GM19463 (cell line): ENCODE data around the gene PLA2R1.
"Not testable (repeated sequence)": the region's sequence is repeated elsewhere in the genome, so short reads cannot be mapped to it uniquely, and the experiment has no call there.

Experiments
- ATAC-seq: cut with Tn5 transposase; IDR thresholded peaks from one replicate; pipeline ENCODE4 v1.9.1; 2021; ENCODE audit warnings: mild to moderate bottlenecking, moderate library complexity; ENCODE audit not compliant: unreplicated experiment

PLA2R1 gene

DNA sequence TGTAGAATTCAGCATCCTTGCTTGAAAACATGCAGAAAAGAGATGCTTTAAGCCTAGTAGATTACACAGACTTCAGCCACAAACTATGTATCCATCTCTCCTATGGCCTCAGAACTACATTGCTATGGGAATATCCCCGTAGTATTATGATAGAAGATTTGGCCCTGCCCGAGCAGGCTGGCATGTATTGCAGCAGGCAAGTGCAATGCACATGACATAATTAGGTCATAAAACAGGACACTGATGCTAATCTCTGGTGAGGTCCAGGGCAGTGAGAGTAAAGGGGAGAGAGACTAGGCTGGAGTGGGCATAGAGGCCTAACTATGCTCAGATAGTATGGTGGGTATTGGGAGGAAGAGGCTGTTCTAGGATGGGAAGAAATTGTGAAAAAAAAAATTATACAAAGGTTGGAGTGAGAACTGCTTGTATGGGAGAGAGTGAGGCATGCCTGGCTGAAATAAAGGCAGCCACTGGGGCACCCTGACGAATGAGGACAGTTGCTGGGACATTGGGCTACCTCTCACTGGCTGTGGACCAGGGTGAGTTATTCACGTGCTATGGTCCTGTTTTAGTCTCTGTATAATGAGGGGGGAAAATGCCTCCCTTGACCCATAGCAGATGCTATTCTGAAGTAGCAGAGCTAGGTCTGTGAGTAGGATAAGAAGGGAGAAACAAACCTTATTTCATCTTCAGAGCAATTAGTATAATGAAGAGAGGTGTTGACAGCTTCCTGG lies 1.6 kb upstream of the PLA2R1 start:
- no peak for ATAC-seq

DNA sequence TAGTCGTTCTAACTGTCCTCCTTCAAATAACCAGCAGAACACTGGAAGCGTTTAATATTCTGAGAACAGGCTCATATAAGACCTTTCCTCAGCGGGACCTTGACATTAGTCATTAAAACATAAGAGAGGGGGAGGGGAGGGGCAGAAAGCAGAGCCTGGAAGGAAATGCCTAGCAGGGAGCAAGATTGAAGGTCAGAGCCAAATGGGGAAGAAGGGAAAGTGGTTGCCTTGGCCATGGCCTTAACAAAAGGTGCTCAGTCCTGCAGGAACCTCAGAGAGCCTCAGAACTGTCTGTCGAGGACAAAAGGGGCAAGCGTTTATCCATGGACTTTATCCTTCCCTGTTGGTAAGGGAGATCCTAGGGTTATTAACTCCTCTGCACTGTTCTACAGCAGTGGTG lies 856 bp upstream of the PLA2R1 start:
- ATAC-seq: no peak

DNA sequence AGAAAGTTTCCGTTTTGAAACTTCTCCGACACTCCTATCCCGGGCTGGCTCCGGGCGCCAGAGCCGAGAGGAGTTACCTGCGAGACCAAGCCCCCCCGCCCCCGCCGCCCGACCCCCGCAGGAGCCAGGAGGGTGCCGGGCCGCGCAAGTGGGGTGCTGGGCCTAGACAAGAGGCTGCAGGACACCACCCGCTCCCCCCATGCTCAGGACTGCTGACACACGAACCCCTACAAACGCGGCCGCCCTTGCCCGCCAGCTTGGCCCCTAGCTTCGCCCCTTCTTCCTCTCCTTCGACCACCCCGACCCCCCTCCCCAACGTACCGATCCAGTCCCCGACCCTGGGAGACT lies 497 bp downstream of the PLA2R1 start:
- ATAC-seq: no peak

DNA sequence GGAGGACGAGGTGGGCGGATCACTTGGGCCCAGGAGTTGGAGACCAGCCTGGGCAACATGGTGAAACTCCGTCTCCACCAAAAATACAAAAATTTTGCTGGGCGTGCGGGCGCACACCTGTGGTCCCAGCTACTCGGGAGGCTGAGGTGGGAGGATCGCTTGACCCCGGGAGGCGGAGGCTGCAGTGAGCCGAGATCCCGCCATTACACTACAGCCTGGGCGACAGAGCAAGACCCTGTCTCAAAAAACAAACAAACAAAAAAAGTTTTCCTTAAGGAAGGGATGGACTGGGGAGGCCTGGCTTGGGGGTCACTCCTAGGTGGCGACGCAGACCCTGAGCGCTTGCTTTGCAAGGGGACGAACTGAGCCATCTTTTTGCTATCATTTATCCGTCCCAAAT lies 882 bp downstream of the PLA2R1 start:
- ATAC-seq: no peak

DNA sequence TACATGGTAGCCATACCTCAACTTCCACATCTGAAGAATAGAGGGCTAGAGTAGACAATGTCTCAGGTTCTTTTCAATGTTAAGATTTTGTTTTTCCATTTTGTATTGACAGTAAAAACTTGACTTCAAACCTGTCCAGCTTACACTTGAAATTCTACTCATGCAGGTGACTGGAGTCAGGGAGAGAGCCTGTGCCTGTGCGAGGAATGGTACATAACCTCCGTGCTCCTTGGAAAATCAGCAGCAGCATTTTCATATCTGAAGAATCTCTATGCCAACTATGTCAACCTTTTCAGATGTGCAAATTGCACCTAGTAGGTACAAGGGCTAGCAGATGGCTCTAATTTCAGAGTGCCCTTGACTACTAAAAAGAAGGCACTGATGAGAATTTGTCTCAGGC lies 2.1 kb downstream of the PLA2R1 start:
- no peak for ATAC-seq

DNA sequence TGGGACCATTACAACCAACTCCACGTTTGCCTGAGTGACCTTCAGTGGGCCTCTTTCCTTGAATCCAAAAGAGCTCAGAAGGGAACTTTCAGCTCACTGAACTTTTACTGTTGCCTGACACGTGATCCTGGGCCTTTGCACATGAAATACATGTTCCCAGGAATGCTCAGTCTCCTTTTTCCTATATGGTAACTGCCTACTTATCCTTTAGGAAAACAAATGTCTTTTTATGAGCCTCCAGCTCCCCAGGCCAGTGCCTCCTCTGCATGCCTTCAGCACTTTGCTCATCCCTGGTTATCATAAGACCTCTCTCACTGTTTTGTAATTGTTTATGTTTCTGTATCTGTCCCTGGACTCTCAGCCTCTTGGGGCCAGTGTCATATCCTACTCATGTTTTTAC lies 5.1 kb downstream of the PLA2R1 start:
- no peak for ATAC-seq

DNA sequence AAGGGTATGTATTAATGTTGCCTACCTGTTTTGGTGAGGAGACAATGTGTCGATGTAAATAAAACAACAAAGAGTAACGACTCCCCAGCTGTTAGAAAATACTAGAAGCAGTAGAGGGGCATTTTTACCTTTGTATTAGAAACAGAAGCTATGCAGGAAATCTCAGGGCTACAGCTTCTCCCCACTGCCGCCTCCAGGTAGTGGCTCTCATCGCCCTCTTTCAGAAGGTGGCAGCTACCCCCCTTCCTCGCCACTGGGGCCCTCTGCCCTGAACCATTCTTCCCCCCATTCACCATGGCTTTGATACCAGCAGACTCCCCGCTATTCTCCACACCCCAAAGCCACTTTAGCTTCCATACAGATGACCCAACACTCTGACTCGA lies 6.7 kb downstream of the PLA2R1 start:
- ATAC-seq: no peak

DNA sequence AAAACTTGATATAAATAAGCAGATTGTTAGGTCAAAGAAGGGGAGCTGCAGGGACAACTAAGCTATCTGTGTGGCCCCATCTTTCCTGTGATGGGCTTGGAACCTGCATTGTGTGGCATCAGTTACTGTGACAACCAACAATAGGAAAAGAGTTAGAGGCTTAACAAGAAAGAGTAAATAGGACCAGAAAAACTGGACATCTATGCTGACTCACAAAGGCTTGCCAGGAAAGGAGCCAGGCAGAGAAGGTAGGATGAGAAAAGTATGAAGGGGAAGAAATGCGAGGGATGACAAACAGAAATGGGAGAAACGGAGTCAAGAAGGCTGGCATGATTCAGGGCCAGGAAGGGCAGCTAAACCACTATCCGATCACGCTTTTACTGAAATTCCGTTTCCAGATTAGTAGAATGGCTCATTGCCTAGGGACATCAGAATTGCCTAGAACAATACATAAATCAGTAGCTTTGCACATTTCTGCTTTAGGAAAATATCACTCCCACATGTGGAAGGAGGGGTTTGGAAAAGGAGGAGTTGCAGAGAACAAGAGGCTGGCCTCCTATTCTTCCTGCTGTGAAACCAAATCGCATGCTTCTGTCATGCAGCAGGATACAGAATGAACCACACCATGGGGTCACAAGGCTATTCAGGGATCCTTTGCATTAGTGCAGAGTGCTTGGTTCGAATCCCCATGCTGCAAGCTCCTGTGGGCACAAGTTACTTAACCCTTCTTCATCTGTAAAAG lies 7.3 kb downstream of the PLA2R1 start:
- ATAC-seq: no peak

DNA sequence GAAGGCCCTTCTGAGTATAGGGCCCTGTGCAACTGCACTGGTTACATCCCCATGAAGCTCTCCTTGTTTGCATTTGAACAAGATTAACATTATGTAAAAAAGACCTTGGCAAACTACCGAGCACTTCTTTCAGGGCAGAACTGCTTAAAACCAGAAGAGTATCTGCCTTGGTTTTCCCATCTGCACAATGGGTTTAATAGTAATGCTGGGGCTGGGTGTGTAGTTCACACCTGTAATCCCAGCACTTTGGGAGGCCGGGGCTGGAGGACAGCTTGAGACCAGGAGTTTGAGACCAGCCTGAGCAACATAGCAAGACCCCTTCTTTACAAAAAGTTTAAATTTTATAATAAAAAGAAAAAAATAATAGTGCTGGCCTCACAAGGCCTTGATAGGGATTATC lies 8.5 kb downstream of the PLA2R1 start:
- no peak for ATAC-seq

DNA sequence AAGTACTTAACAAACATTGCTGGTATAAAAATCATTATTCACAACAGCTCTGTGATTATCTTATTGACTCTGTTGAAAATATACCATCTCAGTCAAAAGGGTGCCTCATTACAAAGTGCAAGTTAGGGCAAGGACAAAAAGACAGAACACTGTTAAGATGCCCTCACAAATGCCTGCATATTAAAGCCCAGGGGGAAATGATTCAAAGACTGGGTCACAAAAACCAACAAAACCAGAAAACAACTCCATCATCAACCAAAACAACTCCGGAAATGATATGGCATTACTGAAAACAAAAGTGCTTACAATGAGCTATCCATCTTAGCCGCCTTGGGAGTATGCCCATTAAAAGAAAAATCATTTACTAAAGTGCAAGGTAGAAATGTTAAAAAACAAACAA lies 9.9 kb downstream of the PLA2R1 start:
- ATAC-seq: no peak

DNA sequence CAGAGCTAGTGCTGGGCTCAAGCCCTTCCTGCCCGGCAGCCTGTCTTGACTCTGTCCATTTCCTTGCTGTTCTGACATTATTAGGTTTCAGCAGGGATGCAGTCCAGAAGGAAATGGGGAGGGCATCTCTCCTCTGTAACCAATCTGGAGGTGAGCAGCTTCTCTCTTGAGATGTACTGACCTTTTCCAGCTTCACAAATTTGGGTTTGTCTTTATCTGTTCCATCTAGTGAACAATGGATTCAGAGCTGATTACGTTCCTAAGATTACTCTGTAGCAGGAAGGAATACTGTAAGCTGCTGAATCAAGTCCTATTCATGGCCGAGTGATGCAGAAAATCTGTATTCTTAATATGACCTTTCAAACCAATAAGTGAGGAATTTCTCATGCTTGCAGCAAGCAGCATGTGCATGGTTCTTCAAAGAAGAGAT lies 11.0 kb downstream of the PLA2R1 start:
- ATAC-seq: no peak

DNA sequence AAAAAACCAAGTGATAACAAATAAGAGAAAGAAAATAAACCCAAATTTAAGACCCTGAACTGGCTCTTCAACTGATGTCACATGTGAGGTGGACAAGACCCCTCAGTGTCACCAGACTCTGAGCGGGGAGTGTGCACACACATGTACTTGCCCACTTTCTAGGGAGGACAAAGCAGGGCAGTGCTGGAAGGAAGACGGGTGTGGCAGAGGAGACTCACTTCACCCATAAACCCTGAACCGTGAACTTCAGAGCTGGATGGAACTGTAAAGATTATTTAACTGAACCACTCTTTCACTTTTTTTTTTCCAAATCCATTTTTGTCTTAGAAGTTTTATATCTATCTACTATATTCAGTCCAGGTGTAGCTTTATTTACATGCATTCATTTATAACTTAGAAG lies 12.3 kb downstream of the PLA2R1 start:
- no peak for ATAC-seq

DNA sequence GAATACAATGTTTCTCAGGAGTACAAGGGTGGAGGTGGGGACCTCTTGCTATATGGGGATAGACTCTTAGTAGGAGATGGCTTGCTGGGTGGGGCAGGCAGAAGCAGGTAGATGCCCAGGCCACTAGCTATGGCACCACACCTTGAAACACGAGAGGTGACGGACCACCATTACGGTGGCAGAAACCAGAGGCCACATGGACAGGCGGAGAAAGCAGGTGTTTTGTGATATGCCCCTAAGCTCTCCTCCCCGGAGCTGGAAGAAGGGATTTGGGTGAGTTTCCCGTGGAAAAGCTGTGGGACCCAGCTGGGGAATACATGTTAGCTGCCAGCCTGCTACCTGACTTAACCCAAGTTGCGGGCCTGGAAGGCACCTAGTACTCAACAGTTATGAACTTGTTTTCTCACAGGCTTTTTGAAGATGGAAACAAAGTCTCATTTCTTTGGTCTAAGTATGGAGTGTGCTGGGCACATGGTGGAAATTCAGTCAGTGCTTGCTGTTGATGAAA lies 16.7 kb downstream of the PLA2R1 start:
- ATAC-seq: no peak

DNA sequence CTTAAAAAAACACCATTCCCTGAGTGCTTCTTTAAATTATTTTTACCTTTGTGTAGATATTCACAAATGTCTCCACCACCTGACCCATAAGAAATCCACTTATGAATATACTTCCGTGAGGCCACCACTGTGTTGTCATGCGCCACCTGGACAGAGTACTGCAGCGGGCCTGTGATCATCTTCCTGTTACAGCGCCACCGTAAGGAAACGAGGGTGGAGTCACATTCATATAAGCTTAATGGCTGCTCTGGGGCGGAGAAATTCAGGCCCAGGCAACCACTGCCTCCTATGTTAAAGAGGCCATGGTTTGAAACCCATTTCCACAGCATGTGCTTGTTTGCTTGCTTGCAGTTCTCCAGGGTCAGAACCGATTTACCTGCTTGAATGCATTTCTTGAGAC lies 17.7 kb downstream of the PLA2R1 start:
- no peak for ATAC-seq

DNA sequence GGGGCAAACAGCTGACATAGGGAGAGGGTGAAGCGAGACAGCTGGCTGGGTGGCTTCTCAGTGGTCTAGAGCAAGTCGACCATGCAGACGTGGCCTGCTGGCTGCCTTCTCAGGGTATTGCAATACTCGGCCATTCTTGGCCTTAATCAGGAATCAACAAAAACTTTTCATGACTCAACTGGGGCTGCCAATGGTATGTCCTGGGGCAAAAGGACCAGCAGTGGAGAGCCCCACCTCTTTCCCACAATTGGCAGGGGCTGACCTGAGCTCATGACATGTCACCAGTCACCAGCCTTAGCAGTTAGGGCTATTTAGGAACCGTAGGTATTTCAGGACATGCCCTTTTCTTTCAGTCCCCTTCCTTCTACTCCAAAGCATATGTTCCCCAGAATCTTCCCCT lies 19.1 kb downstream of the PLA2R1 start:
- no peak for ATAC-seq

DNA sequence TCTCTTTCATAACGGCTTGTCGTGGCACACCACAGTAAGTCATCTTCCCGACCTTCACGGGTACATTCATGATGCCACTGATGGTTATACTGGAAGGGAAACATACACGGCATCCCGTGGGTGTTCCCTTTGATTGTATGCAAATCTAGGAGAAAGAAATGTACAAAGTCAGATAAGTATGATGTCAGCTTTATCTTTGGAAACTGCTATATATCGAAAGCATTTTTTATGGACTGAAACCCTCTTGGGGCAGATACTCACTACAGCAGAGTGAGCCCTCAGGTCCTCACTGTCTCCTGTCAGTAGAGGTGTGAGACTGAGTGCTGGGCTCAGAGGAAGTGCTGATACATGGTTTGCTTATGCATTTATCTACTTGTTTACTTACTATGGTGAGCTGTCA lies 20.4 kb downstream of the PLA2R1 start:
- no peak for ATAC-seq

DNA sequence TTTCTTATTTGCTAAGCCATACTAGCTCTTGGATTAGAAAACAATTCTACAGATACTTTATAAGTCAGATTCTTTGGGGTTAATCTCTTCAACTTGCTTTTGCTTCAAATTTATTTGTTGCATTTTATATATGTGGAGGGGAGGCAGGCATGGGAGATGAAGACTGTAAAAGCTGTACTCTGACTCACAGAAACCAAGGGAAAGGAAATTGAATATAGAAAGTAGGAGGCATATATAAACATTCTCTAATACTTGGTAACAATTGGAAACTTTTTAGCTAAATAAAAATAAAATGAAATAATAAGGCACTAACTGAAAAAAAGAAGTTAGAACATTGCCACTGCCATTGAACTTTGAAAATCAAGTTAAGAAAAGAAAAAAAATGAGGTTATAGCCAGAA lies 21.3 kb downstream of the PLA2R1 start:
- no peak for ATAC-seq

DNA sequence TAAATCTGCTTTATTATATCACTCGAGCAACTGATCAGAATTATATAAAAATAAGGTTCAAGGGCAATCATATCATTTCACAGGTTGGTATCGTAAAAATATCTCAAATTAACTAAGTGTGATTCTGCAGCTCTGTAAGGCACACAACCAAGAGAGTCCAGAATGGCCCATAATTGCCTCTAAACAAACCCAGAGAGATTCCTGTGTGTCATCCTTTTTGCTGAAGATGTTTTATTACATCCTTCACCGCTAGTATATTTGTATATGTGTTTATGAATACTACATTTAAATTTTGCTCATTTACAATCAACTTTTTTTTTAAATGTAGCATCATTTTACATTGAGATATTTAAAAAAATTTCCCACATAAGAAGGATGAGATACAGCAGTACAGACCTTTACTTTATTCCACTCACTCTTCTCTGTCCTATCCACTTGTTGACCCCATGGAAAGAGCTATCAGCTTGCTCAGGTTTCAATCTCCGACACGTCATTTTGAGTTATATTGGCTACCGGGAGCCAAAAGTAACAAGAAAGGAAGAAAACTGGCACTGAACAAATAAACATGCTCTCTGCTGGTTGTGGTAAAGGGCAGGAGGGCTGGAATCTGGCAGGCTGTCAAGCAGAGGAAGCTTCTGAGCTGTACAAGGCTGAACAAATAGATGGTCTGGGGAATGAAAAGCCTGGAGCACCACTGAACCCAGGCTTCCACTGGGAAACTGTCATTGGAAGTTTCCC lies 23.1 kb downstream of the PLA2R1 start:
- no peak for ATAC-seq

DNA sequence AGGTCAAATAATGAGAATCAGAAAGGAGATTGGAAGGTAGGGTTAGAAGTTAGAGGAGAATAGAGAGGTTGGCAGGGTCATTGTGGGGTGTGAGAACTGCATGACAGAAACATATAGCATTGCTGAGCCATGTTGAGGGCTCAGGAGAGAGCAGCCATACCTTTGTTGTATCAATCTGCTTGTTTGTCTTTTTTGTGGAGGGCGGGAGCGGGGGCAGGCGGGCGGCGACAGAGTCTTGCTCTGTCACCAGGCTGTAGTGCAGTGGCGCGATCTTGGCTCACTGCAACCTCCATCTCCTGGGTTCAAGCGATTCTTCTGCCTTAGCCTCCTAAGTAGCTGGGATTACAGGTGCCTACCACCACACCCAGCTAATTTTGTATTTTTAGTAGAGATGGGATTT lies 23.8 kb downstream of the PLA2R1 start:
- ATAC-seq: not testable (repeated sequence)

DNA sequence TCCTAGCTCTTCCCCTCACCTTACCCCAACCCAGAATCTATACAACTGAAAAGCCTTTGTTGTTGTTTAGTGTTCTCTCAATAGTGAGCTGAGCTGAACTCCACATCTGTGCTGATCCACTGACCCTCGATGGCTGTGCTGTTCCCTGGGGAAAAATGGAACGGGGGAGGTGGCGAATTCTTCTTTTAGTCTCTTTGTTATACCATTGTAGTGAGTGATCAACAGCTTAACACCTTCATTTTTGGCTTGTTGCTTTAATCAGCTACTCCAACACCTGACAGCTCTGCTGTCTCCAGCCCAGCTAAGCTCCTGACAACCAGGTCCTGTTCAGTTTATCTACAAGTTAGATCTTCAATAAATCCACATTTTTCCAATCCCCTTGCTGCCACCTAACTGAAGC lies 25.7 kb downstream of the PLA2R1 start:
- no peak for ATAC-seq

DNA sequence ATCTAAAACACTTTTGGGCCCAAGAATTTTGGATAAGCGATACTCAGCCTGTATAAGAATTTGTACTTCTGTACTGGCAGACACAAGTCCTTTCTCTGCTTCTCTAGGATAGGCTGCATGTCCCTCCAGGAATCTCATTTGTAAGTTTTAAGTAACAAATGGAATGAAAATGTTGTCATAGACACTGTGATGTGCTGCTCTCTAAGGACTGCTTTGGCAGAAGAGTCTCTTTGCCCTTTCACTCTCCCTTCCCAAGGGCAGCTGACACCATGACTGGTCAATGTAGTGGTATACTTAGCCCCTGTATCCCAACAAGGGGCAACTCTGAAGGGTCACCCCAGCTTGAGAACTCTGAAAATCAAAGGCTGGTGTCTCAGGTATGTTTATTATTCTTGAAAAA lies 27.3 kb downstream of the PLA2R1 start:
- ATAC-seq: no peak

DNA sequence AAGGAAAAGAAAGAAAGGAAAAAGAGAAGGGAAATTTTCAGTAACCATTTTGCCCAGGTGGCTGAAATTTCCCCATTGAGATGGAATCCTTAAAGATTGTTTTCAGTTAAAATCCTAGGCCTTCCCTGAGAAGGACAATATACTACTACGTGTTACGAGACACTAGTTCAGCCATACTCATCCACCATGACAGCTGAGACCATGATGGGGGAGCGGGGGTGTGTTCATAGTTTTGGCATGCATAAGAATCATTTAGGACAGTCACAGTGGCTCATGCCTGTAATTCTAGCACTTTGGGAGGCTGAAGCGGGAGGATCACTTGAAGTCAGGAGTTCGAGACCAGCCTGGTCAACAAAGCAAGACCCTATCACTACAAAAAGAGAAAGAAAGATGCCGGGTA lies 28.0 kb downstream of the PLA2R1 start:
- ATAC-seq: no peak
